B cell (primary cell): ENCODE results near the gene NPRL2. TPM values are rescaled to one million over a fixed set of nuclear protein-coding genes. Genes with fewer than 3 reads are reported as not detected.
A peak's percentile ranks its signal among the peaks of the same experiment; 100 is the strongest.

ENCODE experiments used
- ATAC-seq: fragments of 200-7000 bp; cut with Tn5 transposase; one replicate; pipeline ENCODE4 v1.10.0; 2021; ENCODE audit warnings: low read depth, mild to moderate bottlenecking, moderate number of reproducible peaks, moderate library complexity
- CTCF ChIA-PET: fragments of 350-600 bp; sonication (Branson Sonifier 250); formaldehyde crosslinking; loops from one replicate; lab custom pipeline; 2021; ENCODE audit warnings: antibody characterized with exemption, inconsistent platforms; lab: Charles Lee
- POLR2A ChIA-PET: fragments of 350-600 bp; sonication (Branson Sonifier 250); formaldehyde crosslinking; loops from one replicate; lab custom pipeline; 2021; ENCODE audit warnings: antibody characterized with exemption; lab: Charles Lee
- DNase-seq: peaks from one replicate; pipeline ENCODE4 v3.0.0; 2013
- H2AFZ ChIP-seq: 2 replicates; pipeline ENCODE4 v1.6.1; 2012; ENCODE audit warnings: mild to moderate bottlenecking, low read depth, low read length; ENCODE audit not compliant: insufficient read depth, poor library complexity, severe bottlenecking
- H3K27ac ChIP-seq, 2 donors: 1 replicate in 1 of 2; 2 replicates in 1 of 2; pipeline ENCODE4 v1.5.1; 2012 to 2013; ENCODE audit warnings: low read length in 2 of 2, mild to moderate bottlenecking in 2 of 2, moderate library complexity in 1 of 2
- H3K27me3 ChIP-seq, 4 experiments: fragments of 200-600 bp in 1 of 4; sonication (generic) in 1 of 4; replicated peaks in 1 of 4; 1 replicate in 2 of 4; 2 replicates in 2 of 4; pipeline versions ENCODE4 v1.6.1 to v1.7.0; 2013 to 2016; ENCODE audit warnings: low read length in 3 of 4, mild to moderate bottlenecking in 2 of 4, mixed read lengths in 1 of 4, moderate library complexity in 1 of 4; ENCODE audit not compliant: insufficient read depth in 4 of 4, control insufficient read depth in 3 of 4; ENCODE audit errors: control extremely low read depth in 1 of 4
- H3K36me3 ChIP-seq, 2 experiments: replicated peaks in 1 of 2; 1 replicate in 1 of 2; 2 replicates in 1 of 2; pipeline versions ENCODE4 v1.6.1 to v1.7.1; 2013; ENCODE audit warnings: low read length in 1 of 2; ENCODE audit not compliant: insufficient read depth in 2 of 2, control insufficient read depth in 1 of 2; ENCODE audit errors: control extremely low read depth in 1 of 2, extremely low read depth in 1 of 2
- H3K4me1 ChIP-seq, 2 donors: fragments of 200-600 bp in 1 of 2; sonication (generic) in 1 of 2; 1 replicate in 1 of 2; 2 replicates in 1 of 2; pipeline versions ENCODE4 v1.5.1 to v1.6.1; 2013 to 2017; ENCODE audit warnings: low read length in 2 of 2; ENCODE audit not compliant: control insufficient read depth in 2 of 2, insufficient read depth in 2 of 2
- H3K4me2 ChIP-seq: replicated peaks from 2 replicates; pipeline ENCODE3; 2012; ENCODE audit warnings: mild to moderate bottlenecking, low read depth, low read length; ENCODE audit not compliant: poor library complexity, severe bottlenecking
- H3K4me3 ChIP-seq, 5 experiments: fragments of 200-600 bp in 1 of 5; sonication (generic) in 1 of 5; 1 replicate in 3 of 5; 2 replicates in 2 of 5; pipeline versions ENCODE4 v1.5.1 to v1.7.0; 2011 to 2016; ENCODE audit warnings: low read length in 4 of 5, mild to moderate bottlenecking in 4 of 5, low read depth in 2 of 5, control low read depth in 1 of 5, moderate library complexity in 1 of 5; ENCODE audit not compliant: insufficient read depth in 1 of 5; ENCODE audit errors: control extremely low read depth in 1 of 5, extremely low read depth in 1 of 5
- H3K79me2 ChIP-seq: fragments of 200-600 bp; sonication (generic); one replicate; pipeline ENCODE4 v1.6.0; 2016; ENCODE audit warnings: low read length; ENCODE audit not compliant: control insufficient read depth, insufficient read depth
- H3K9ac ChIP-seq: fragments of 200-600 bp; sonication (generic); 2 replicates; pipeline ENCODE4 v1.6.1; 2017; ENCODE audit warnings: mild to moderate bottlenecking, low read length, moderate library complexity
- H3K9me3 ChIP-seq, 3 donors: one replicate each; pipeline versions ENCODE4 v1.6.1 to v1.7.1; 2013; ENCODE audit warnings: low read length in 2 of 3; ENCODE audit not compliant: control insufficient read depth in 2 of 3, insufficient read depth in 1 of 3; ENCODE audit errors: control extremely low read depth in 1 of 3
- H4K20me1 ChIP-seq: 2 replicates; pipeline ENCODE4 v1.6.0; 2012; ENCODE audit warnings: mild to moderate bottlenecking, low read length; ENCODE audit not compliant: insufficient read depth, control insufficient read depth, poor library complexity, severe bottlenecking
- H3K27ac Mint-ChIP-seq: one replicate; pipeline ENCODE4 v1.8.0; 2021; ENCODE audit warnings: mixed read lengths
- H3K27me3 Mint-ChIP-seq: one replicate; pipeline ENCODE4 v1.8.0; 2021; ENCODE audit warnings: mixed read lengths
- H3K4me1 Mint-ChIP-seq: one replicate; pipeline ENCODE4 v1.8.0; 2021; ENCODE audit warnings: mixed read lengths
- H3K4me3 Mint-ChIP-seq: one replicate; pipeline ENCODE4 v1.8.0; 2021; ENCODE audit warnings: mixed read lengths
- H3K9me3 Mint-ChIP-seq: one replicate; pipeline ENCODE4 v1.8.0; 2022; ENCODE audit warnings: mixed read lengths; ENCODE audit not compliant: insufficient read depth
- CTCF ChIP-seq: fragments of 200-600 bp; IDR thresholded peaks from one replicate; pipeline ENCODE4 v1.8.0; 2022; ENCODE audit warnings: antibody characterized with exemption, mild to moderate bottlenecking
- EZH2 ChIP-seq: IDR thresholded peaks from 2 replicates; pipeline ENCODE4 v1.6.1; 2012; ENCODE audit warnings: borderline replicate concordance, low read depth, mild to moderate bottlenecking, moderate library complexity, low read length; ENCODE audit not compliant: insufficient read depth, poor library complexity, severe bottlenecking
- WGBS: methylation state at CpG from one replicate; pipeline ENCODE4 v1.1.5; 2013; ENCODE audit warnings: missing lambda C conversion rate; ENCODE audit not compliant: insufficient coverage; 5-methylcytosine and 5-hydroxymethylcytosine counted together
- intact Hi-C: fragments of 100-400 bp; cut with micrococcal nuclease; formaldehyde crosslinking; loops from one replicate; pipeline ENCODE4 v1.10.0; 2022
- polyA plus RNA-seq: library from polyadenylated mRNA; depleted of rRNA; stranded (reverse); fragments of >200 nt; gene quantifications from 2 replicates; pipeline ENCODE4 v1.2.3, GENCODE V29; 2012
- total RNA-seq, 2 donors: library from RNA; stranded (reverse); fragments of 120-200 nt in 1 of 2; gene quantifications; 1 replicate in 1 of 2; 2 replicates in 1 of 2; pipeline versions ENCODE4 v1.2.3 to v1.2.4, GENCODE V29; 2013 to 2022

Gene NPRL2
- total and polyA plus RNA-seq, 2 donors (not counting 1 experiment from before 2014, with no cell fraction given): 31.3 to 64.6 TPM

GRCh38 chr3:50375258-50375931 lies 24.8 kb upstream of the NPRL2 start:
- ATAC-seq (peak; percentile 14), DNase-seq (no peak)
- intact Hi-C loops: no loop called here
- Mint-ChIP-seq H3K27ac (no peak overlapping the region), H3K27me3 (peaks cover 8% of the 10 kb centered on the region), H3K4me1 (no peaks in the 10 kb centered on the region), H3K4me3 (no peak overlapping the region), H3K9me3 (no peaks in the 10 kb centered on the region)
- Histone ChIP-seq H3K9ac (no peak overlapping the region), H3K36me3 (no peaks in the 10 kb centered on the region), H2AFZ (no peak overlapping the region), H3K27me3 (no peaks in the 10 kb centered on the region), H3K79me2 (no peaks in the 10 kb centered on the region), H4K20me1 (no peaks in the 10 kb centered on the region), H3K4me2 (no peak overlapping the region), H3K4me3 (no peak overlapping the region), H3K9me3 (no peaks in the 10 kb centered on the region), H3K4me1 (no peaks in the 10 kb centered on the region), H3K27ac (no peak overlapping the region)
- POLR2A ChIA-PET: no interaction called here
- TF ChIP-seq EZH2 (no peak), CTCF (no peak)
- CTCF ChIA-PET: no interaction called here
- WGBS: 76% methylated on average over 4 of the region's 7 CpGs

GRCh38 chr3:50374363-50375257 lies 24.0 kb upstream of the NPRL2 start:
- Mint-ChIP-seq H3K4me1 (no peaks in the 10 kb centered on the region), H3K9me3 (no peaks in the 10 kb centered on the region), H3K27me3 (peaks cover 8% of the 10 kb centered on the region), H3K27ac (no peak overlapping the region), H3K4me3 (no peak overlapping the region)
- Histone ChIP-seq H3K9ac (no peak overlapping the region), H2AFZ (no peak overlapping the region), H3K27me3 (no peaks in the 10 kb centered on the region), H3K79me2 (no peaks in the 10 kb centered on the region), H3K4me1 (no peaks in the 10 kb centered on the region), H3K9me3 (no peaks in the 10 kb centered on the region), H3K4me3 (no peak overlapping the region), H4K20me1 (no peaks in the 10 kb centered on the region), H3K36me3 (no peaks in the 10 kb centered on the region), H3K4me2 (no peak overlapping the region), H3K27ac (no peak overlapping the region)
- ChIA-PET CTCF (no interaction called here), POLR2A (no interaction called here)
- WGBS: 75% methylated on average over 19 of the region's 22 CpGs
- TF ChIP-seq EZH2 (no peak), CTCF (no peak)
- DNase-seq (no peak), ATAC-seq (no peak)
- intact Hi-C loops: no loop called here
